Smooth muscle cell (in vitro differentiated cells): ENCODE results near the gene SNPH. TPM values are rescaled to one million over a fixed set of nuclear protein-coding genes. Genes with fewer than 3 reads are reported as not detected.
"Not testable (repeated sequence)": the region's sequence is repeated elsewhere in the genome, so short reads cannot be mapped to it uniquely, and the experiment has no call there.

Experiments
- DNase-seq: peaks from one replicate; lab custom pipeline; 2025; ENCODE audit not compliant: unreplicated experiment; lab: John Stamatoyannopoulos, UW
- H2AFZ ChIP-seq: fragments of 200-600 bp; sonication (generic); 2 replicates; pipeline ENCODE4 v1.6.0; 2016; ENCODE audit warnings: antibody characterized with exemption, low read depth, mild to moderate bottlenecking
- H3F3A ChIP-seq: fragments of 200-600 bp; sonication (generic); 2 replicates; pipeline ENCODE4 v1.6.0; 2017; ENCODE audit warnings: antibody characterized with exemption, low read depth
- H3K27ac ChIP-seq: fragments of 200-600 bp; sonication (generic); 2 replicates; pipeline ENCODE4 v1.5.1; 2016; ENCODE audit warnings: low read depth, mild to moderate bottlenecking
- H3K27me3 ChIP-seq: fragments of 200-600 bp; sonication (generic); 2 replicates; pipeline ENCODE4 v1.6.1; 2016; ENCODE audit warnings: low read depth, mild to moderate bottlenecking
- H3K36me3 ChIP-seq: fragments of 200-600 bp; sonication (generic); 2 replicates; pipeline ENCODE4 v1.5.1; 2016; ENCODE audit warnings: low read depth
- H3K4me1 ChIP-seq: fragments of 200-600 bp; sonication (generic); 2 replicates; pipeline ENCODE4 v1.5.1; 2016; ENCODE audit warnings: low read depth
- H3K4me2 ChIP-seq: fragments of 200-600 bp; sonication (generic); 2 replicates; pipeline ENCODE4 v1.6.0; 2016; ENCODE audit warnings: mild to moderate bottlenecking
- H3K4me3 ChIP-seq: fragments of 200-600 bp; sonication (generic); 2 replicates; pipeline ENCODE4 v1.5.1; 2016; ENCODE audit warnings: mild to moderate bottlenecking
- H3K79me2 ChIP-seq: fragments of 200-600 bp; sonication (generic); 2 replicates; pipeline ENCODE4 v1.6.0; 2016; ENCODE audit warnings: low read depth, mild to moderate bottlenecking
- H3K9ac ChIP-seq: fragments of 200-600 bp; sonication (generic); 2 replicates; pipeline ENCODE4 v1.6.0; 2016; ENCODE audit warnings: low read depth
- H3K9me3 ChIP-seq: fragments of 200-600 bp; sonication (generic); replicated peaks from 2 replicates; pipeline ENCODE4 v1.5.1; 2016; ENCODE audit warnings: low read depth
- H4K20me1 ChIP-seq: fragments of 200-600 bp; sonication (generic); 2 replicates; pipeline ENCODE4 v1.6.0; 2016; ENCODE audit warnings: low read depth
- WGBS: methylation state at CpG from one replicate; pipeline ENCODE4 v1.1.7; 2016; ENCODE audit warnings: low lambda C conversion rate; 5-methylcytosine and 5-hydroxymethylcytosine counted together
- polyA plus RNA-seq: library from polyadenylated mRNA; unstranded; fragments of >200 nt; fragmentation: Nextera tagmentation; extraction: Ambion mirVana; gene quantifications from 2 replicates; pipeline ENCODE4 v1.2.1, GENCODE V29; 2016
- total RNA-seq: library from RNA; depleted of rRNA; stranded (reverse); fragments of >200 nt; gene quantifications from 2 replicates; pipeline ENCODE4 v1.2.3, GENCODE V29; 2014
- TF ChIP-seq, protein P1 (sequence below): fragments of 200-600 bp; sonication (generic); IDR thresholded peaks from 2 replicates; pipeline ENCODE4 v1.5.1; 2017; ENCODE audit warnings: borderline replicate concordance, mild to moderate bottlenecking, antibody characterized with exemption; ENCODE audit not compliant: insufficient read depth, poor library complexity, severe bottlenecking

SNPH gene
- total and polyA plus RNA-seq, 2 experiments from 2014 or later = 3.0 to 3.1 TPM

- Histone ChIP-seq H3K27me3 (peaks cover 8% of the 10 kb centered on the region), H3K4me1 (no peaks in the 10 kb centered on the region), H3K4me2 (peak overlapping the region; percentile 39), H3K27ac (no peak overlapping the region), H4K20me1 (no peaks in the 10 kb centered on the region), H3K4me3 (no peak overlapping the region), H3F3A (no peaks in the 10 kb centered on the region), H3K9me3 (no peaks in the 10 kb centered on the region), H3K79me2 (no peaks in the 10 kb centered on the region), H3K9ac (no peak overlapping the region), H2AFZ (no peak overlapping the region), H3K36me3 (no peaks in the 10 kb centered on the region)
- 27% methylated on average over 2 of the region's 2 CpGs for WGBS
- TF ChIP-seq, protein P1, sequence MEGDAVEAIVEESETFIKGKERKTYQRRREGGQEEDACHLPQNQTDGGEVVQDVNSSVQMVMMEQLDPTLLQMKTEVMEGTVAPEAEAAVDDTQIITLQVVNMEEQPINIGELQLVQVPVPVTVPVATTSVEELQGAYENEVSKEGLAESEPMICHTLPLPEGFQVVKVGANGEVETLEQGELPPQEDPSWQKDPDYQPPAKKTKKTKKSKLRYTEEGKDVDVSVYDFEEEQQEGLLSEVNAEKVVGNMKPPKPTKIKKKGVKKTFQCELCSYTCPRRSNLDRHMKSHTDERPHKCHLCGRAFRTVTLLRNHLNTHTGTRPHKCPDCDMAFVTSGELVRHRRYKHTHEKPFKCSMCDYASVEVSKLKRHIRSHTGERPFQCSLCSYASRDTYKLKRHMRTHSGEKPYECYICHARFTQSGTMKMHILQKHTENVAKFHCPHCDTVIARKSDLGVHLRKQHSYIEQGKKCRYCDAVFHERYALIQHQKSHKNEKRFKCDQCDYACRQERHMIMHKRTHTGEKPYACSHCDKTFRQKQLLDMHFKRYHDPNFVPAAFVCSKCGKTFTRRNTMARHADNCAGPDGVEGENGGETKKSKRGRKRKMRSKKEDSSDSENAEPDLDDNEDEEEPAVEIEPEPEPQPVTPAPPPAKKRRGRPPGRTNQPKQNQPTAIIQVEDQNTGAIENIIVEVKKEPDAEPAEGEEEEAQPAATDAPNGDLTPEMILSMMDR = no peak
- no peak for DNase-seq
These were observed 23.6 kb upstream of the SNPH start for GRCh38 chr20:1242530-1242929.

GRCh38 chr20:1245578-1245977 lies 20.5 kb upstream of the SNPH start:
- Histone ChIP-seq H2AFZ (no peak overlapping the region), H3K27me3 (peaks cover 8% of the 10 kb centered on the region), H3K4me2 (no peak overlapping the region), H3K4me1 (no peaks in the 10 kb centered on the region), H3K4me3 (no peak overlapping the region), H3K36me3 (no peaks in the 10 kb centered on the region), H3K79me2 (no peaks in the 10 kb centered on the region), H3K9ac (no peak overlapping the region), H3K27ac (no peak overlapping the region), H4K20me1 (no peaks in the 10 kb centered on the region), H3F3A (no peaks in the 10 kb centered on the region), H3K9me3 (no peaks in the 10 kb centered on the region)
- TF ChIP-seq, protein P1 = no peak
- 73% methylated on average over 2 of the region's 2 CpGs for WGBS
- DNase-seq = no peak

- Histone ChIP-seq H3K9ac (no peak overlapping the region), H3K4me1 (no peaks in the 10 kb centered on the region), H3K27ac (no peak overlapping the region), H3K9me3 (no peaks in the 10 kb centered on the region), H3K36me3 (no peaks in the 10 kb centered on the region), H3K4me2 (no peak overlapping the region), H2AFZ (no peak overlapping the region), H4K20me1 (no peaks in the 10 kb centered on the region), H3F3A (no peaks in the 10 kb centered on the region), H3K79me2 (no peaks in the 10 kb centered on the region), H3K27me3 (peaks cover 8% of the 10 kb centered on the region), H3K4me3 (no peak overlapping the region)
- DNase-seq = no peak
- TF ChIP-seq, protein P1 = no peak
These were observed 18.4 kb upstream of the SNPH start for GRCh38 chr20:1247689-1248088.

DNA sequence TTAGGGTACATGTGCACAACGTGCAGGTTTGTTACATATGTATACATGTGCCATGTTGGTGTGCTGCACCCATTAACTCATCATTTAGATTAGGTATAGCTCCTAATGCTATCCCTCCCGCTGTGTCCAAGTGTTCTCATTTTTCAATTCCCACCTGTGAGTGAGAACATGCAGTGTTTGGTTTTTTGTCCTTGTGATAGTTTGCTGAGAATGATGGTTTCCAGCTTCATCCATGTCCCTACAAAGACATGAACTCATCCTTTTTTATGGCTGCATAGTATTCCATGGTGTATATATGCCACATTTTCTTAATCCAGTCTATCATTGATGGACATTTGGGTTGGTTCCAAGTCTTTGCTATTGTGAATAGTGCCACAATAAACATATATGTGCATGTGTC lies 15.8 kb upstream of the SNPH start:
- not testable (repeated sequence) for H3K9me3 ChIP-seq, H3F3A ChIP-seq, H3K4me1 ChIP-seq, H3K27me3 ChIP-seq, H3K9ac ChIP-seq, DNase-seq, H3K4me3 ChIP-seq, H3K79me2 ChIP-seq, H3K27ac ChIP-seq, H2AFZ ChIP-seq, H3K4me2 ChIP-seq, H4K20me1 ChIP-seq, H3K36me3 ChIP-seq
- WGBS = 95% methylated on average over 2 of the region's 2 CpGs
